ENCODE results near the gene TNFRSF4. TPM values are rescaled to one million over a fixed set of nuclear protein-coding genes. Genes with fewer than 3 reads are reported as not detected.
"Not testable (repeated sequence)": the region's sequence is repeated elsewhere in the genome, so short reads cannot be mapped to it uniquely, and the experiment has no call there.

TNFRSF4 gene
- total RNA-seq: 406 and 418 TPM in 2 replicates

GRCh38 chr1:1213345-1214265 is at the start of gene TNFRSF4:
TSS of gene TNFRSF4 (minus strand) at chr1:1214153. CDS start at chr1:1214127, 26 bp downstream.
- intact Hi-C loops (cut with micrococcal nuclease): loop anchor here (1.0 to 5.0 kb wide), 4 partner anchors 17 to 256 kb away; partner anchors contain the start of gene NOC2L

DNA sequence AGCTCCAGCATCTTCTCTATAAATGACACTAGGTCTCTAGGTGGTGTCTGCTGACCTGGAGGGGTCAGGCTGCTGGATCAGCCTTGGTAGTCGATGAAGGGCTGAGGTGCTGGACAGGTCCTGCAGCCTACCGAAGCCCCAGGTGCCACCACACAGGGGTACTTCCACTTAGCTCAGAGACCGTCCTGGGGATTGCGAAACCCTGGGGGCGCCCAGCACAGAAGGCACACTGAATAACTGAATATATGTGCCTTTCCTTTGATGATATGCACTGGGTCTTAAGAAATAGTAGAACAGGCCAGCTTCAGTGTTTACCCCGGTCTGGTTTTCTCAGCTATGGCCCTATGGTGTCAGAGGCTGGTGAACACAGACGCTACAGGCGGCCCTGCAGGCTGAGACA is 48.8 kb upstream of the TNFRSF4 start:
- intact Hi-C loops (cut with micrococcal nuclease): no loop called here

GRCh38 chr1:1262071-1262470 is 48.1 kb upstream of the TNFRSF4 start:
- intact Hi-C loops (cut with micrococcal nuclease): no loop called here

GRCh38 chr1:1260843-1261560 is 47.0 kb upstream of the TNFRSF4 start:
- intact Hi-C loops (cut with micrococcal nuclease): no loop called here

DNA sequence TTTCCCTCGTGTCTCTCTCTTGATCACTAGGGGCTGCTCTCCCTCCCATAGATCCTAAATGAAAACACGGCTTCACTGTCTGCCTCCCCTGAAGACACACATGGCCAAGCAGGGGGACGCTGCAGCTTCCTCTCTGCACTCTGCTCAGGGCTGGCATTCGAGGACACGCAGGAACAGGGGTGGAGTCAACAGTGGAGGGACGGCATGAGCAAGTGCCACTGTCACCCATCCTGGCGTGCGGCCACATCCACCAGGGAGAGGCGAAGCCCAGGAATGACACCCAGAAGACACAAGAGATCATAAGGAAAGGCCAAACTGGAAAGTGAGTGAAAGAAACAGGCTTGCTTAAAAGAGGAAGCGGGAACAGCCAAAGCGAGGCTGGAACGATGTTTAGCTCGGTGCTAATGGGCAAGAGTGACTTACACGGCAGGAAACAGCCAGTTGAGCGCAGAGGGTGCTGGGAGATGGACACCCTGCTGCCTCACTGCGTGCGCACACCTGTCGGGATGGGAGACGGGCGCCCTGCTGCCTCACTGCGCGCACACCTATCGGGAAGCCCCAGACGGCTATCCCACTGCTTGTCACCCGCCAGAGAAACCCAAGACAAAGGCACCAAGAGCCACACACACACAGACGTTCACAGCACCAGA is 46.1 kb upstream of the TNFRSF4 start:
- intact Hi-C loops (cut with micrococcal nuclease): no loop called here

DNA sequence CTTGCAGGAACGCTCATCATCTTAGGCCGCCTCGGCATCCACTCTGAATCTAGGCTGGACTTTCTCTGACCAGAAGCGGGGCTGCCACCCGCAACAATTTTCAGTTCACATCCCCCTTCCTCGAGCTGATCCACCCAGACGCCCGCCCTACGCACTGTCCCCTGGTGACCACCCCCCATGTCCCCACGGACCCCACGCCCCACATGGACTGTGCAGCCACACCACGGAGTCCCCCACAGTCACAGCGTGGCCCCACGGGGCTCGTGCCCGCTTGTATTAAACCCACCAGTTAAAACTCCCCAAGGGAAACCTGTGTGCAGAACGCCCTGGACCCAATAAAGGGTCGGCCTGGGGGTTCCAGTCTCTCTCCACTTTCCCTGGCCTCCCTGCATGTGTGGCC is 45.6 kb upstream of the TNFRSF4 start:
- intact Hi-C loops (cut with micrococcal nuclease): no loop called here

GRCh38 chr1:1259119-1259488 is 45.2 kb upstream of the TNFRSF4 start:
- intact Hi-C loops (cut with micrococcal nuclease): no loop called here

DNA sequence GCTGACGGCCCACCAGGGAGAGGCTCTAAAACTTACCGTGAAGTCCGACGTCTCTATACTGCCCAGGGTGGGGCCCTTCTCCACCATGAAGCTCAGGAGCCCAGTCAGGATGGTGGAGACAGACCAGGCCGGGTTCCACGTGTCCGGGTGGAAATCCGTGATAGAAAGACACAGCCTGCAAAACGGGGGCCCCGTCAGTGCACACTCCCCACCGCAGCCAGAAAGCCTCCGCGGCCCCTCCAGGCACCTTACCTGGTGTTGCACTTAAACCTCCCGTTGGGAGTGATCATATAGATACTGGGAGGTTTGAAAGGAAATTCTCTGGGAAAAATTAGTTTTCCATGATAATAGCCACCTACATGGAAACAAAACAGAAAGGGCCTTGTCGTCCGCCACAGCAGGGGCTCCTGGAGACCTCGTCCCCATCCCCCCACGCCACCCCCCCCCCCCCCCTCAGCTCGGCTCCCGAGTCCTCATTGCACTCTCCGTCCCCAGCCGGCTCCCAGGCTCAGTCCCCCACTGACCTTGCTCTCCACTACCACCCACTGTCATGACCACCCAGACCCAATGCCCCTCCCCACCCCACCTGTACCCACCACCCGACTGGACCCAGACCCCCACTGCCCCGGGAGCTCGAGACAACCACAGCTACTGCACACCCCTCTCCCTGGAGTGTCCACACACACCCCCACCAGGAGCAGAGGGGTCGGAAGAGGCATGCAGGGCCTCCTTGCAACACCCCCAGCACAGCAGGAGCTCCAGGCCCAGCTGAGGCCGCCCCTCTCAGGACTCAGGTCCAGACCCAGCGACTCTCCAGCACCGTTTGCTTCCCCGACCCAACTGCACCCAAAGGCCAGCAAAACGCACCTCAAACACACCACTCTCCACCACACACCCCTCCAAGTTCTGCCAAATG is 43.3 kb upstream of the TNFRSF4 start:
- intact Hi-C loops (cut with micrococcal nuclease): no loop called here

DNA sequence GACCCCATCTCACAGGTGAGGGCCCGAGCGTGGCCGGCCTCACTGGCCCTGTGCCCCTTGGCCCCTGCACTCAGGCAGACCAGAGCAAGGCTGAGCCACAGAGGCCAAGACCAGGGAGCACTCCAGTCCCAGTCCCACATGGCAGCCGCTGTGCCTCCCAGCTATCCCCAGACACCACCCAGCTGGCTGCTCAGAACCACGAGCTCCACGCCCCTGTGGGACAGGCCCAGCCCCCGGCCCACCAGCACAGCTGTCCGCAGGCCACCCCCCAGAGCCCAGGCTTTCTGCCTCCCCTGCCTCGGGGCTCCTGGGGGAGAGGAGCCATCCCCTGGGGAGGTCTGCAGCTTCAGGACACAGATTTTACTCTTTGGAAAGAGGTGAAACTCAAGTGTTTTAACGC is 41.7 kb upstream of the TNFRSF4 start:
- intact Hi-C loops (cut with micrococcal nuclease): no loop called here

GRCh38 chr1:1255078-1255477 is 41.1 kb upstream of the TNFRSF4 start:
- intact Hi-C loops (cut with micrococcal nuclease): no loop called here

DNA sequence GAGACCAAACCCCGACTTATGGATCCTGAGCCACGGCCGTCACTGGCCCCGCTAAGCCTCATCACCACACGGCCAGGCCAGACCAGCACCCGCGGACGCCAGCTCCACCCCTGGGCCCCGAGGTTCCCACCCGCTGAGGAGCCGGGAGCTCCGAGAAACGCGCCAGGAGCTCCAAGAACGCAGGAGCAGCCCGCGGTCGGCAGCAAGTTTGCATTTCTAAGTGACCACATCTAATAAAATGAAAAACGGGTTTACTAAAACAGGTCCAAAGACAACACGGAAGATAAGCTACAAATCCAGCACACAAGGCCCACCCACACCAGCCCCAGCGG is 40.7 kb upstream of the TNFRSF4 start:
- intact Hi-C loops (cut with micrococcal nuclease): loop anchor here (5.0 kb wide), 1 partner anchor 42 kb away; the partner anchor contains the start of gene TNFRSF4

GRCh38 chr1:1253972-1254666 is 40.2 kb upstream of the TNFRSF4 start:
- intact Hi-C loops (cut with micrococcal nuclease): loop anchor here (5.0 kb wide), 1 partner anchor 42 kb away; the partner anchor contains the start of gene TNFRSF4

DNA sequence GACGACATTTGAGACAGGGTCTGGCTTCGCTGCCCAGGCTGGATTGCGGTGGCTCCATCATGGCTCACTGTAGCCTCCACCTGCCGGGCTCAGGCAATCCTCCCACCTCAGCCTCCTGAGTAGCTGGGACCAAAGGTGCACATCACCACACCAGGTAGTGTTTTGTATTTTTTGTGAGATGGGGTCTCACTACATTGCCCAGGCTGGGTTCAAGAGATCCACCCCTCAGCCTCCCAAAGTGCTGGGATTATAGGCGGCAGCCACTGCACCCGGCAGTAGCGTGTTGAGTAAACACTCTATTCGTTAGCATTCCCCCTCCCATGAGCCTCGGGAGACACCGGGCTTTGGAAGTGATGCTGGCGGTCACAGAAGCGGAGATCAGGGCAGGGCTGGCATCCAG is 39.4 kb upstream of the TNFRSF4 start:
- intact Hi-C loops (cut with micrococcal nuclease): loop anchor here (5.0 kb wide), 1 partner anchor 41 kb away; the partner anchor contains the start of gene TNFRSF4

- intact Hi-C loops (cut with micrococcal nuclease): loop anchor here (1.0 to 5.0 kb wide), 3 partner anchors 20 to 129 kb away; partner anchors contain the start of gene TNFRSF4
These were observed 36.9 kb upstream of the TNFRSF4 start for GRCh38 chr1:1250786-1251284.

GRCh38 chr1:1248009-1248913 is 34.3 kb upstream of the TNFRSF4 start:
- intact Hi-C loops (cut with micrococcal nuclease): not testable (repeated sequence)

DNA sequence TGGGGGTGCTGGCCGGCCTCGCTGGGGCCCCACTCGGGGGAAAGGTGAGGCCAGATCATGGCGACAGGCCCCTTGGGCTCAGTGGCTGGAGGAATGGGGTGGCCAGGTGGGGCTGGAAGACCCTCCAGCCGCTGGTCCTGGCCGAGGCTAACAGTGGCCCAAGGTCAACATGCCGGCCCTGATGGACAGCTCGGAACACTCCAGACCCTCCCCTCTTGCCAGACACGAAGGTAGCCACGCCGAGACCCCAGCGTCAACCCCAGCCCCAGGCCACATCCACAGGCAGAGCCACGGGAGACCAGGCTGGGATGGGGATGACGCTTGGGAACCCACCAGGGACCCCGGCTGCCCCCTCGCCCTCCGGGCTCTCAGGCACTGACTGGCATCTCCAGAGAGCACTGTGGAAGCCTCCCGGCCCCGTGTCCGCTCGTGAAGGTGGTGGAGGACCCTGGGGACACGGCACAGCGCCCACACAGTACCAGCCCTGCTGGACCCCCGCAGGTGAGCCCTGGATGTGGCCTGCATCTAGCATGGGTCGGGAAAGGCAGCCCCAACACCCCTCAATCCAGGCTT is 33.5 kb upstream of the TNFRSF4 start:
- intact Hi-C loops (cut with micrococcal nuclease): no loop called here

GRCh38 chr1:1246577-1247340 is 32.8 kb upstream of the TNFRSF4 start, which contains the start of gene C1QTNF12:
TSS of gene C1QTNF12 (minus strand) at chr1:1246722. CDS start at chr1:1246690, 32 bp downstream.
- intact Hi-C loops (cut with micrococcal nuclease): no loop called here
